ENCODE results near the gene ERG. TPM values are rescaled to one million over a fixed set of nuclear protein-coding genes. Genes with fewer than 3 reads are reported as not detected.

The ERG gene
- total and polyA plus RNA-seq, 2 experiments from 2014 or later, result 0.14 to 0.44 TPM

- Histone ChIP-seq H3K79me2 (replicated peaks; ENCODE audit: insufficient read depth) (no peaks in the 10 kb centered on the region), H3K36me3 (ENCODE audit: insufficient read depth) (no peaks in the 10 kb centered on the region), H2AFZ (no peak overlapping the region; the same call in 1 of the 2 replicates), H3K27ac (ENCODE audit: low read depth) (no peak overlapping the region), H3F3A (replicated peaks; ENCODE audit: low read depth) (no peaks in the 10 kb centered on the region), H4K20me1 (replicated peaks; ENCODE audit: insufficient read depth) (no peaks in the 10 kb centered on the region), H3K4me2 (peak overlapping the region; percentile 9; the same call in 1 of the 2 replicates), H3K9me2 (ENCODE audit: insufficient read depth) (no peaks in the 10 kb centered on the region), H3K4me3 (no peak overlapping the region), H3K27me3 (ENCODE audit: insufficient read depth) (peaks cover 4% of the 10 kb centered on the region; the same call in 1 of the 2 replicates), H3K4me1 (ENCODE audit: insufficient read depth) (peaks cover 10% of the 10 kb centered on the region; the same call in 1 of the 2 replicates)
- Mint-ChIP-seq H3K9me3 (no peaks in the 10 kb centered on the region; the same call in 2 of the 3 replicates), H3K27ac (no peak overlapping the region), H3K4me1 (peaks cover 31% of the 10 kb centered on the region), H3K27me3 (ENCODE audit: insufficient read depth, low read depth, poor library complexity) (peaks cover 25% of the 10 kb centered on the region), H3K36me3 (ENCODE audit: low read depth) (no peaks in the 10 kb centered on the region; the same call in 2 of the 3 replicates), H3K4me3 (no peak overlapping the region)
- TF ChIP-seq CTCF (conservative IDR thresholded peaks at IDR 0.05; ENCODE audit: low read depth in 2 of 2) (peak; percentile 83 to 84), ZNF462 (CRISPR knock-in tag; IDR thresholded peaks at IDR 0.05) (no peak; the same call in 1 of the 2 replicates)
- TF ChIP-seq, protein P1, sequence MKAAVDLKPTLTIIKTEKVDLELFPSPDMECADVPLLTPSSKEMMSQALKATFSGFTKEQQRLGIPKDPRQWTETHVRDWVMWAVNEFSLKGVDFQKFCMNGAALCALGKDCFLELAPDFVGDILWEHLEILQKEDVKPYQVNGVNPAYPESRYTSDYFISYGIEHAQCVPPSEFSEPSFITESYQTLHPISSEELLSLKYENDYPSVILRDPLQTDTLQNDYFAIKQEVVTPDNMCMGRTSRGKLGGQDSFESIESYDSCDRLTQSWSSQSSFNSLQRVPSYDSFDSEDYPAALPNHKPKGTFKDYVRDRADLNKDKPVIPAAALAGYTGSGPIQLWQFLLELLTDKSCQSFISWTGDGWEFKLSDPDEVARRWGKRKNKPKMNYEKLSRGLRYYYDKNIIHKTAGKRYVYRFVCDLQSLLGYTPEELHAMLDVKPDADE (IDR thresholded peaks at IDR 0.05), result no peak
- TF ChIP-seq, protein P2, sequence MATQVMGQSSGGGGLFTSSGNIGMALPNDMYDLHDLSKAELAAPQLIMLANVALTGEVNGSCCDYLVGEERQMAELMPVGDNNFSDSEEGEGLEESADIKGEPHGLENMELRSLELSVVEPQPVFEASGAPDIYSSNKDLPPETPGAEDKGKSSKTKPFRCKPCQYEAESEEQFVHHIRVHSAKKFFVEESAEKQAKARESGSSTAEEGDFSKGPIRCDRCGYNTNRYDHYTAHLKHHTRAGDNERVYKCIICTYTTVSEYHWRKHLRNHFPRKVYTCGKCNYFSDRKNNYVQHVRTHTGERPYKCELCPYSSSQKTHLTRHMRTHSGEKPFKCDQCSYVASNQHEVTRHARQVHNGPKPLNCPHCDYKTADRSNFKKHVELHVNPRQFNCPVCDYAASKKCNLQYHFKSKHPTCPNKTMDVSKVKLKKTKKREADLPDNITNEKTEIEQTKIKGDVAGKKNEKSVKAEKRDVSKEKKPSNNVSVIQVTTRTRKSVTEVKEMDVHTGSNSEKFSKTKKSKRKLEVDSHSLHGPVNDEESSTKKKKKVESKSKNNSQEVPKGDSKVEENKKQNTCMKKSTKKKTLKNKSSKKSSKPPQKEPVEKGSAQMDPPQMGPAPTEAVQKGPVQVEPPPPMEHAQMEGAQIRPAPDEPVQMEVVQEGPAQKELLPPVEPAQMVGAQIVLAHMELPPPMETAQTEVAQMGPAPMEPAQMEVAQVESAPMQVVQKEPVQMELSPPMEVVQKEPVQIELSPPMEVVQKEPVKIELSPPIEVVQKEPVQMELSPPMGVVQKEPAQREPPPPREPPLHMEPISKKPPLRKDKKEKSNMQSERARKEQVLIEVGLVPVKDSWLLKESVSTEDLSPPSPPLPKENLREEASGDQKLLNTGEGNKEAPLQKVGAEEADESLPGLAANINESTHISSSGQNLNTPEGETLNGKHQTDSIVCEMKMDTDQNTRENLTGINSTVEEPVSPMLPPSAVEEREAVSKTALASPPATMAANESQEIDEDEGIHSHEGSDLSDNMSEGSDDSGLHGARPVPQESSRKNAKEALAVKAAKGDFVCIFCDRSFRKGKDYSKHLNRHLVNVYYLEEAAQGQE (IDR thresholded peaks at IDR 0.05; ENCODE audit: unreplicated experiment), result no peak
- DNase-seq (ENCODE audit: low spot score), result peak; percentile 87
- ATAC-seq, result peak; percentile 68
These were observed 145.6 kb downstream of the ERG start for GRCh38 chr21:38352536-38353219.
